IMR-90 (cell line): ENCODE measurements around the gene OR6S1. TPM values are rescaled to one million over a fixed set of nuclear protein-coding genes. Genes with fewer than 3 reads are reported as not detected.

Experiments
- ATAC-seq: fragments of 200-7000 bp; cut with Tn5 transposase; 2 replicates; pipeline ENCODE4 v1.9.1; 2020; ENCODE audit warnings: low read depth, mild to moderate bottlenecking, moderate library complexity
- BruUV-seq: library from RNA; stranded (reverse); fragments of 400-500 nt; replicated peaks from 2 replicates; lab custom pipeline; 2021; lab: Mats Ljungman, UMichigan
- CTCF ChIA-PET: fragments of 300-600 bp; formaldehyde crosslinking; extraction: SDS; loops from one replicate; lab custom pipeline; 2021; ENCODE audit warnings: antibody characterized with exemption; lab: Yijun Ruan, JAX
- POLR2A ChIA-PET: fragments of 300-600 bp; sonication (Branson Sonifier 250); formaldehyde crosslinking; loops from one replicate; lab custom pipeline; 2022; ENCODE audit warnings: antibody characterized with exemption; ENCODE audit not compliant: unreplicated experiment; lab: Charles Lee
- DNase-seq: peaks from one replicate; pipeline ENCODE4 v3.0.0; 2013
- H2AFZ ChIP-seq: replicated peaks from 2 replicates; pipeline ENCODE3; 2013; ENCODE audit warnings: low read length, mild to moderate bottlenecking; ENCODE audit not compliant: poor library complexity
- H2AK5ac ChIP-seq: 2 replicates; pipeline ENCODE4 v1.6.1; 2013; ENCODE audit warnings: low read depth, low read length, inconsistent platforms
- H2AK9ac ChIP-seq: replicated peaks from 2 replicates; pipeline ENCODE3; 2013; ENCODE audit warnings: mild to moderate bottlenecking, low read depth, low read length, moderate library complexity; ENCODE audit not compliant: poor library complexity
- H2BK120ac ChIP-seq: 2 replicates; pipeline ENCODE4 v1.6.1; 2013; ENCODE audit warnings: low read depth, low read length, inconsistent platforms
- H2BK15ac ChIP-seq: 3 replicates; pipeline ENCODE4 v1.6.1; 2013; ENCODE audit warnings: low read depth, low read length, inconsistent platforms
- H2BK20ac ChIP-seq: 2 replicates; pipeline ENCODE4 v1.6.1; 2013; ENCODE audit warnings: low read depth, mild to moderate bottlenecking, inconsistent platforms, low read length, moderate library complexity
- H2BK5ac ChIP-seq: 2 replicates; pipeline ENCODE4 v1.6.1; 2013; ENCODE audit warnings: mild to moderate bottlenecking, low read depth, low read length, inconsistent platforms; ENCODE audit not compliant: poor library complexity, severe bottlenecking
- H3K14ac ChIP-seq: replicated peaks from 2 replicates; pipeline ENCODE4 v1.6.1; 2013; ENCODE audit warnings: low read depth, low read length, inconsistent platforms
- H3K18ac ChIP-seq: 2 replicates; pipeline ENCODE4 v1.6.1; 2013; ENCODE audit warnings: low read depth, low read length, control low read depth
- H3K23ac ChIP-seq: 2 replicates; pipeline ENCODE4 v1.6.1; 2013; ENCODE audit warnings: low read depth, low read length, inconsistent platforms
- H3K27ac ChIP-seq: 2 replicates; pipeline ENCODE4 v1.5.1; 2013; ENCODE audit warnings: mild to moderate bottlenecking, control low read depth, low read length; ENCODE audit not compliant: insufficient read depth
- H3K27me3 ChIP-seq: 2 replicates; pipeline ENCODE4 v1.6.1; 2013; ENCODE audit warnings: low read length; ENCODE audit not compliant: control insufficient read depth, insufficient read depth
- H3K36me3 ChIP-seq: 2 replicates; pipeline ENCODE4 v1.6.1; 2013; ENCODE audit warnings: low read length, mixed read lengths; ENCODE audit not compliant: control insufficient read depth, insufficient read depth
- H3K4ac ChIP-seq: 2 replicates; pipeline ENCODE4 v1.6.1; 2013; ENCODE audit warnings: low read depth, low read length, inconsistent platforms
- H3K4me1 ChIP-seq: 2 replicates; pipeline ENCODE4 v1.6.1; 2013; ENCODE audit warnings: low read length, mixed read lengths; ENCODE audit not compliant: control insufficient read depth, insufficient read depth
- H3K4me2 ChIP-seq: 2 replicates; pipeline ENCODE4 v1.6.1; 2013; ENCODE audit warnings: low read depth, mild to moderate bottlenecking, control low read depth, low read length, moderate library complexity
- H3K4me3 ChIP-seq: 2 replicates; pipeline ENCODE4 v1.5.1; 2013; ENCODE audit warnings: low read depth, mild to moderate bottlenecking, control low read depth, low read length, moderate library complexity; ENCODE audit not compliant: insufficient read depth
- H3K56ac ChIP-seq: 2 replicates; pipeline ENCODE4 v1.6.1; 2013; ENCODE audit warnings: low read length, inconsistent platforms; ENCODE audit not compliant: insufficient read depth; ENCODE audit errors: extremely low read depth
- H3K79me1 ChIP-seq, 2 experiments: 2 replicates each; pipeline ENCODE4 v1.6.1; 2013; ENCODE audit warnings: low read length in 2 of 2, inconsistent platforms in 1 of 2, low read depth in 1 of 2
- H3K9ac ChIP-seq: 2 replicates; pipeline ENCODE4 v1.6.1; 2013; ENCODE audit warnings: low read depth, low read length, control low read depth
- H3K9me1 ChIP-seq: 2 replicates; pipeline ENCODE4 v1.6.1; 2013; ENCODE audit warnings: low read length, inconsistent platforms; ENCODE audit not compliant: insufficient read depth
- H3K9me3 ChIP-seq: 2 replicates; pipeline ENCODE4 v1.6.1; 2013; ENCODE audit warnings: low read length; ENCODE audit not compliant: control insufficient read depth, insufficient read depth
- H4K20me1 ChIP-seq: 2 replicates; pipeline ENCODE4 v1.6.1; 2013; ENCODE audit warnings: low read length, inconsistent platforms; ENCODE audit not compliant: insufficient read depth
- H4K5ac ChIP-seq: 2 replicates; pipeline ENCODE4 v1.6.1; 2013; ENCODE audit warnings: mild to moderate bottlenecking, low read depth, low read length, control low read depth
- H4K8ac ChIP-seq, 2 experiments: 2 replicates each; pipeline ENCODE4 v1.6.1; 2013; ENCODE audit warnings: low read depth in 2 of 2, low read length in 2 of 2, control low read depth in 1 of 2, inconsistent platforms in 1 of 2
- H4K91ac ChIP-seq: 2 replicates; pipeline ENCODE4 v1.6.1; 2013; ENCODE audit warnings: low read depth, low read length, inconsistent platforms; ENCODE audit not compliant: insufficient read depth
- BHLHE40 ChIP-seq: fragments of 150-350 bp; IDR thresholded peaks from 2 replicates; pipeline ENCODE4 v1.6.1; 2016; ENCODE audit warnings: mild to moderate bottlenecking, low read depth, low read length
- CEBPB ChIP-seq: IDR thresholded peaks from 2 replicates; pipeline ENCODE4 v1.6.1; 2012; ENCODE audit warnings: low read depth, low read length, improper control_type of control experiment
- CHD1 ChIP-seq: IDR thresholded peaks from 2 replicates; pipeline ENCODE4 v1.6.1; 2012; ENCODE audit warnings: low read depth, low read length, improper control_type of control experiment
- FOS ChIP-seq: fragments of 150-350 bp; IDR thresholded peaks from 2 replicates; pipeline ENCODE4 v1.6.1; 2016; ENCODE audit warnings: low read depth, low read length
- MAFK ChIP-seq: IDR thresholded peaks from 2 replicates; pipeline ENCODE4 v1.6.1; 2012; ENCODE audit warnings: low read depth, low read length, improper control_type of control experiment
- MAZ ChIP-seq: IDR thresholded peaks from 2 replicates; pipeline ENCODE4 v1.6.1; 2012; ENCODE audit warnings: low read depth, mild to moderate bottlenecking, low read length, improper control_type of control experiment, moderate library complexity, borderline replicate concordance
- MXI1 ChIP-seq: IDR thresholded peaks from 2 replicates; pipeline ENCODE4 v1.6.1; 2012; ENCODE audit warnings: low read depth, mild to moderate bottlenecking, low read length, moderate library complexity, borderline replicate concordance
- NFE2L2 ChIP-seq: fragments of 150-350 bp; IDR thresholded peaks from 2 replicates; pipeline ENCODE4 v1.6.1; 2016; ENCODE audit warnings: low read depth, mild to moderate bottlenecking, low read length
- POLR2A ChIP-seq: IDR thresholded peaks from 2 replicates; pipeline ENCODE4 v1.6.1; 2012; ENCODE audit warnings: mild to moderate bottlenecking, low read depth, low read length
- RAD21 ChIP-seq: IDR thresholded peaks from 2 replicates; pipeline ENCODE4 v1.6.1; 2012; ENCODE audit warnings: low read length, improper control_type of control experiment
- RCOR1 ChIP-seq: IDR thresholded peaks from 2 replicates; pipeline ENCODE4 v1.6.1; 2012; ENCODE audit warnings: mild to moderate bottlenecking, low read length, improper control_type of control experiment; ENCODE audit not compliant: insufficient replicate concordance
- RFX5 ChIP-seq: IDR thresholded peaks from 2 replicates; pipeline ENCODE4 v1.8.0; 2012; ENCODE audit warnings: low read depth, mild to moderate bottlenecking, low read length, moderate library complexity
- SMC3 ChIP-seq: fragments of 150-350 bp; IDR thresholded peaks from 2 replicates; pipeline ENCODE4 v1.6.1; 2016; ENCODE audit warnings: low read depth, mild to moderate bottlenecking, antibody characterized with exemption, low read length, moderate library complexity
- USF2 ChIP-seq: fragments of 150-350 bp; IDR thresholded peaks from 2 replicates; pipeline ENCODE4 v1.6.1; 2017; ENCODE audit warnings: mild to moderate bottlenecking, antibody characterized with exemption, low read length, low read depth
- WGBS, 2 experiments: methylation state at CpG; one replicate each; pipeline versions ENCODE4 v1.1.5 to v1.1.7; 2013; ENCODE audit warnings: missing lambda C conversion rate in 2 of 2; ENCODE audit not compliant: insufficient read length in 1 of 2; ENCODE audit errors: extremely low coverage in 2 of 2; 5-methylcytosine and 5-hydroxymethylcytosine counted together
- dilution Hi-C: fragments of 300-500 bp; cut with HindIII; formaldehyde crosslinking; loops from one replicate; pipeline ENCODE4 v1.14.3; 2018; ENCODE audit warnings: low sequenced_read_pairs; ENCODE audit not compliant: unreplicated experiment
- in situ Hi-C: fragments of 300-500 bp; cut with MboI; formaldehyde crosslinking; loops from 3 replicates; pipeline ENCODE4 v1.14.3; 2019; ENCODE audit warnings: low sequenced_read_pairs, inconsistent platforms, mixed read lengths
- intact Hi-C: fragments of 100-400 bp; cut with micrococcal nuclease; formaldehyde crosslinking; loops from 2 replicates; pipeline ENCODE4 v1.10.0; 2022
- polyA plus RNA-seq, 3 experiments: library from polyadenylated mRNA; depleted of rRNA; stranded (reverse); fragments of >200 nt; gene quantifications; 2 replicates each; pipeline ENCODE4 v1.2.3, GENCODE V29; 2012; ENCODE audit warnings: low replicate concordance in 1 of 3
- total RNA-seq: library from RNA; depleted of rRNA; stranded (reverse); fragments of >200 nt; gene quantifications from 2 replicates; pipeline ENCODE4 v1.2.3, GENCODE V29; 2012
- TF ChIP-seq, protein P1 (sequence below): conservative IDR thresholded peaks from 2 replicates; pipeline ENCODE4 v1.5.1; 2012; ENCODE audit warnings: mild to moderate bottlenecking, low read depth, low read length, improper control_type of control experiment
- TF ChIP-seq, protein P2 (sequence below): fragments of 150-350 bp; IDR thresholded peaks from 2 replicates; pipeline ENCODE4 v1.6.1; 2016; ENCODE audit warnings: low read depth, mild to moderate bottlenecking, low read length, moderate library complexity, borderline replicate concordance

OR6S1 gene
- total and polyA plus RNA-seq, 2 of the 4 experiments (the other 2 are of a cell fraction), result not detected

DNA sequence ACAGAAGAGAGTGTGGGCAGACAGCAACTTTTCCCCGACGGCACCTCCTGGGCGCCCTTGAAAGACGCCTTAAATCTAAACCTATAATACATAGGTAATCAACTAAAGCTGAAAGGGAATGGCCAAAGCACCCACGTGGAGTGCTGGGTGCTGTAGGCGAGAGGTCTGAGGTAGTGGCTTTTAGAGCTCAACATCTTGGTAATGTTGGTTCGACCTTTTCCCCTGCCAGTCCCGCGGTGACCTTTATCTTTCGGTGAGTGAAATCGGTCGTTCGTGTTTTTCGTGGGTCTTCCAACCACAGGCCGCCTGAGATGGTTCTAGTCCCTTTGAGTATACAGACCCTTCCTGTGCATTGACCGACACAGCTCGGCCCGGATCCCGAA lies 9.1 kb downstream of the OR6S1 start:
- H4K8ac ChIP-seq, result no peak overlapping the region
- H4K20me1 ChIP-seq, result peaks cover 4% of the 10 kb centered on the region; the same call in 1 of the 2 replicates
- H3K14ac ChIP-seq, result no peak overlapping the region
- H3K36me3 ChIP-seq, result no peaks in the 10 kb centered on the region
- in situ Hi-C loops (loop anchor here (5.0 kb wide), 1 partner anchor 50 kb away; the partner anchor contains the start of gene RNASE4), intact Hi-C loops (loop anchor here (5.0 kb wide), 1 partner anchor 340 kb away; no protein-coding TSS in a partner anchor), dilution Hi-C loops (no loop called here)
- H4K91ac ChIP-seq, result no peak overlapping the region
- H3K9me1 ChIP-seq, result no peaks in the 10 kb centered on the region
- peak overlapping the region; percentile 71 for H3K4me2 ChIP-seq
- H4K5ac ChIP-seq, result no peak overlapping the region
- H2AK5ac ChIP-seq, result no peak overlapping the region
- ATAC-seq (no peak; the same call in 1 of the 2 replicates), DNase-seq (no peak)
- H3K9me3 ChIP-seq, result no peaks in the 10 kb centered on the region
- no peaks in the 10 kb centered on the region for H3K79me1 ChIP-seq
- no TSS peak for BruUV-seq
- H2BK20ac ChIP-seq, result no peak overlapping the region
- no peaks in the 10 kb centered on the region for H3K4me1 ChIP-seq
- POLR2A ChIA-PET, result no interaction called here
- no peak overlapping the region for H3K23ac ChIP-seq
- no peak overlapping the region for H3K4ac ChIP-seq
- H3K4me3 ChIP-seq, result peak overlapping the region; percentile 33; the same call in 1 of the 2 replicates
- CTCF ChIA-PET, result no interaction called here
- H2BK120ac ChIP-seq, result no peak overlapping the region
- H3K56ac ChIP-seq, result no peak overlapping the region
- no peak overlapping the region for H3K18ac ChIP-seq
- H2AK9ac ChIP-seq, result no peak overlapping the region
- H2AFZ ChIP-seq, result no peak overlapping the region
- H2BK5ac ChIP-seq, result no peak overlapping the region
- 0% methylated on average over 9 of the region's 19 CpGs; no CpG with 5 or more reads in 1 of the 2 experiments for WGBS, 2 experiments
- TF ChIP-seq MAFK (no peak), RFX5 (no peak), POLR2A (no peak), USF2 (no peak), FOS (no peak), RCOR1 (no peak), NFE2L2 (no peak), SMC3 (no peak), MXI1 (no peak), CHD1 (no peak), BHLHE40 (no peak), RAD21 (no peak), CEBPB (no peak), MAZ (no peak)
- TF ChIP-seq, protein P1, sequence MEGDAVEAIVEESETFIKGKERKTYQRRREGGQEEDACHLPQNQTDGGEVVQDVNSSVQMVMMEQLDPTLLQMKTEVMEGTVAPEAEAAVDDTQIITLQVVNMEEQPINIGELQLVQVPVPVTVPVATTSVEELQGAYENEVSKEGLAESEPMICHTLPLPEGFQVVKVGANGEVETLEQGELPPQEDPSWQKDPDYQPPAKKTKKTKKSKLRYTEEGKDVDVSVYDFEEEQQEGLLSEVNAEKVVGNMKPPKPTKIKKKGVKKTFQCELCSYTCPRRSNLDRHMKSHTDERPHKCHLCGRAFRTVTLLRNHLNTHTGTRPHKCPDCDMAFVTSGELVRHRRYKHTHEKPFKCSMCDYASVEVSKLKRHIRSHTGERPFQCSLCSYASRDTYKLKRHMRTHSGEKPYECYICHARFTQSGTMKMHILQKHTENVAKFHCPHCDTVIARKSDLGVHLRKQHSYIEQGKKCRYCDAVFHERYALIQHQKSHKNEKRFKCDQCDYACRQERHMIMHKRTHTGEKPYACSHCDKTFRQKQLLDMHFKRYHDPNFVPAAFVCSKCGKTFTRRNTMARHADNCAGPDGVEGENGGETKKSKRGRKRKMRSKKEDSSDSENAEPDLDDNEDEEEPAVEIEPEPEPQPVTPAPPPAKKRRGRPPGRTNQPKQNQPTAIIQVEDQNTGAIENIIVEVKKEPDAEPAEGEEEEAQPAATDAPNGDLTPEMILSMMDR, result no peak
- TF ChIP-seq, protein P2, sequence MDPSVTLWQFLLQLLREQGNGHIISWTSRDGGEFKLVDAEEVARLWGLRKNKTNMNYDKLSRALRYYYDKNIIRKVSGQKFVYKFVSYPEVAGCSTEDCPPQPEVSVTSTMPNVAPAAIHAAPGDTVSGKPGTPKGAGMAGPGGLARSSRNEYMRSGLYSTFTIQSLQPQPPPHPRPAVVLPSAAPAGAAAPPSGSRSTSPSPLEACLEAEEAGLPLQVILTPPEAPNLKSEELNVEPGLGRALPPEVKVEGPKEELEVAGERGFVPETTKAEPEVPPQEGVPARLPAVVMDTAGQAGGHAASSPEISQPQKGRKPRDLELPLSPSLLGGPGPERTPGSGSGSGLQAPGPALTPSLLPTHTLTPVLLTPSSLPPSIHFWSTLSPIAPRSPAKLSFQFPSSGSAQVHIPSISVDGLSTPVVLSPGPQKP, result no peak
- no peak overlapping the region for H2BK15ac ChIP-seq
- no peak overlapping the region for H3K9ac ChIP-seq
- no peak overlapping the region for H3K27ac ChIP-seq
- peaks cover 4% of the 10 kb centered on the region for H3K27me3 ChIP-seq
